HFF-Myc (cell line): Measurements from ENCODE around the gene DHRS3.

Experiments used
- DNase-seq: peaks from one replicate; pipeline ENCODE4 v3.0.0-alpha.2; 2011; ENCODE audit warnings: low read depth; ENCODE audit errors: extremely low read depth
- H3K4me3 ChIP-seq: replicated peaks from 2 replicates; pipeline ENCODE4 v1.5.1; 2011; ENCODE audit warnings: low read depth, mild to moderate bottlenecking, control low read depth, low read length
- TF ChIP-seq, protein P1 (sequence below): IDR thresholded peaks from 2 replicates; pipeline ENCODE4 v1.5.1; 2012; ENCODE audit warnings: mild to moderate bottlenecking, low read depth, low read length, control low read depth; ENCODE audit errors: missing control alignments

Gene DHRS3

DNA sequence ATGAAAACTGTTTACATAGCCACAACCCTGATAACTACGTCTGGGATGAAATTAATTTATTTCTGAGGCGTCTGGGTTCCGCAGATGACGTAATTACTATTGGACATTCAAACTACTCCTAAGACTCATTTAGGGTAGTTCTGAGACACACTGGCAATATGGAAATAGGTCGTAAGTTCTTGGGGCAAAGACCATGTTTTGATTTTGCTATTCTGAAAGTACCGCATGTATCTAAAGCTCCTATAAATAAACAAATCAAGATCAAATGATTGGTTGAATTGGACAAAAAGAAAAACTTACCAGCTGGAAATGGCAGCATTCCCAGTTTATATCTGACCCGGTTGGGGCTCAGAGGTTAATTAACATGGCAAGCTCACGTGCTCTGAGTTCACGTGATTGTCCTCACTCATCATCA lies 74.3 kb downstream of the DHRS3 start:
- H3K4me3 ChIP-seq = no peak overlapping the region
- TF ChIP-seq, protein P1, sequence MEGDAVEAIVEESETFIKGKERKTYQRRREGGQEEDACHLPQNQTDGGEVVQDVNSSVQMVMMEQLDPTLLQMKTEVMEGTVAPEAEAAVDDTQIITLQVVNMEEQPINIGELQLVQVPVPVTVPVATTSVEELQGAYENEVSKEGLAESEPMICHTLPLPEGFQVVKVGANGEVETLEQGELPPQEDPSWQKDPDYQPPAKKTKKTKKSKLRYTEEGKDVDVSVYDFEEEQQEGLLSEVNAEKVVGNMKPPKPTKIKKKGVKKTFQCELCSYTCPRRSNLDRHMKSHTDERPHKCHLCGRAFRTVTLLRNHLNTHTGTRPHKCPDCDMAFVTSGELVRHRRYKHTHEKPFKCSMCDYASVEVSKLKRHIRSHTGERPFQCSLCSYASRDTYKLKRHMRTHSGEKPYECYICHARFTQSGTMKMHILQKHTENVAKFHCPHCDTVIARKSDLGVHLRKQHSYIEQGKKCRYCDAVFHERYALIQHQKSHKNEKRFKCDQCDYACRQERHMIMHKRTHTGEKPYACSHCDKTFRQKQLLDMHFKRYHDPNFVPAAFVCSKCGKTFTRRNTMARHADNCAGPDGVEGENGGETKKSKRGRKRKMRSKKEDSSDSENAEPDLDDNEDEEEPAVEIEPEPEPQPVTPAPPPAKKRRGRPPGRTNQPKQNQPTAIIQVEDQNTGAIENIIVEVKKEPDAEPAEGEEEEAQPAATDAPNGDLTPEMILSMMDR = no peak
- DNase-seq = no peak

DNA sequence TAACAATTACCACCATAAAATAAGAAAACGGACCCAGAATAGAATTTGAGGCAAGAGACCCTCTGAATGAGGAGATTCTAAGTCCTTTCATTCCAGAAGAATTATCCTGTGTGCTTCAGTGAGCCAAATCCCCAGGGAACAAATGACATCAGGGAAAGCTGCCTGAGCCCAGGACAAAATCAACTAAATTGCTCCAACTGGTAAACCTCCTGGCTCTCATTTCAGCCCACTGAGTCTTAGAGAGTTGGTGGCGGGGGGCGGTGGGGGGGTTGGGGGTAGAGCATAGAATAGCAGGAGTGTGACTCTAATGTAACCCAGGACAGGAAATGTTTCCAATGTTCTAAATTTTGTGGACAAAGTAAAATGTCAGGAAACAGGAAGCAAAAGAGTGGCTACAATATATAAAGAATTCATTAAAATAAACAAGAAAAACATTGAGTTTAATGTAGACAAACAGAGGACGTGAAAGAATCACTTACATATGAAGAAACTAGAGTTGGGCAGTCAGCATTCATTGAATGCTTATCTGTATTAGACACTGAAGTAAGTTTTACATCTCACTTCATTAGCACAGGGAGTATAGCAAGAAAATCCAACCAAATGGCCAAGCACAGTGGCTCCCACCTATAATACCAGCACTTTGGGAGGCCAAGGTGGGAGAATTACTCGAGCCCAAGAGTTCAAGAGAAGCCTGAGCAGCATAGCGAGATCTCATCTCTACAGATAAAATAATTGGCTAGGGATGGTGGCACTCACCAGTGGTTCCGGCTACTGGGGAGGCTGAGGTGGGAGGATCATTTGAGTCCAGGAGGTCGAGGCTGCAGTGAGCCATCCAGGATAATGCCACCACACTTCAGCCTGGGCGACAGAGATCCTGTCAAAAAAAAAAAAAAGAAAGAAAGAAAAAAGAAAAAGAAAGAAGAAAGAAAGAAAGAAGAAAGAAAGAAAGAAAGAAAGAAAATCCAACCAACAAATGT lies 75.1 kb downstream of the DHRS3 start:
- DNase-seq = no peak
- TF ChIP-seq, protein P1 = no peak

DNA sequence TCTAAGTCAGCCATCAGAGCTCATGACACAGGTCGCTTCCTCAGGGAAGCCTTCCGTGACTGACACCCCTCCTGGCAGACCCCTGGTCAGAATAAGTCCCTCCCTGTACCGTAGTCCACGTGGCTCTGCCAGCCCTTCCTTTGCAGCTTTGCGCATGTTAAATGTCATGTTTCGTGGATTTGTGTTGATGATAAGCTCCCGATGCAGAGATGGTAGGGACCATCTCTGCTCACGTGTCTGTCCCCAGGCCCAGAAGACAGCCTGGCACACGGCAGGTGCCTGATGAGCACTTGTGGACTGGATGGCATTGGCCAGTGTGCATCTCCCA lies 75.9 kb downstream of the DHRS3 start:
- no peak overlapping the region for H3K4me3 ChIP-seq
- DNase-seq = no peak
- TF ChIP-seq, protein P1 = no peak

More for the DNA sequence above, 75.1 kb downstream of the DHRS3 start:
- no peak overlapping the region for H3K4me3 ChIP-seq

DNA sequence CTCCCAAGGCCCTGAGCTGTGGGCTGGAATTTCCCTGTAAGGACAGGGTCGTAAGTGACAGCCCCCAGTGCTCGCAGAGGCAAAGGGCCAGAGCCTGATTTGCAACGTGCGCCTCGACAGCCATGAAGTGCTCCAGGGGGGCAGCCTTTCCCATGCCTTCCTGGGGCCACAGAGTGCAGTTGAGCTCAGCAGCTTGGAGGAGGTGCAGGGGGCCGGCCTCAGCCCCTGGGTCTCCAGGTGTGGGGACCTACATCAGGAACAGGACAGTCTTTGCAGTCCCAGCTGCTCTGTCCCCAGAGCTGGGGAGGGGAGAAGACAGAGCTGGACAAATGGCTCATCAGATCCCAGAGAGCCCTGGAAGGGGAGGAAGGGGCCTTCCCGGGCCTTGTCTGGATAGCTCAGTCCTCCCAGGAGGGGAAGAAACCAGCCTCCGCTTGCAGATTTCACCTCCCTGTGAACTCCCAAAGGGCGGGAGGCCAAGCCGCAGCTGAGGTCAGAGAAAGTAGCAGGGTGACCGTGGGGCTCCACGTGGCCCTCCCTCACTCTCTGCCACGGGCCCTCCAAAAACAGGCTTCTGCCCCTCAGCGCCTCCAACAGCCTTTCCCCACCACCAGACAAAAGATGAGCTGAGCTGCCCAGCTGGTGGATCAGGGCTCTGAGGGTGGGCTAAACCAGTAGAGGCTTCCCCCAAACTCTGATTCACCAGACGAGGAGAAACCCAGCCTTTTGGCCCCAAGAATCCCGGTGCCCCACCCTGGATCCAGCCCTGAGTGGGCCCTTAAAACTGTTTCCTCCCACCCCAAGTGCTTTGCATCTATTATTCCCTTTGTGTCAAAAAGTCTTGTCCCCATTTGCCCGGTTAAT lies 76.5 kb downstream of the DHRS3 start:
- no peak for DNase-seq
- TF ChIP-seq, protein P1 = no peak
- H3K4me3 ChIP-seq = no peak overlapping the region

DNA sequence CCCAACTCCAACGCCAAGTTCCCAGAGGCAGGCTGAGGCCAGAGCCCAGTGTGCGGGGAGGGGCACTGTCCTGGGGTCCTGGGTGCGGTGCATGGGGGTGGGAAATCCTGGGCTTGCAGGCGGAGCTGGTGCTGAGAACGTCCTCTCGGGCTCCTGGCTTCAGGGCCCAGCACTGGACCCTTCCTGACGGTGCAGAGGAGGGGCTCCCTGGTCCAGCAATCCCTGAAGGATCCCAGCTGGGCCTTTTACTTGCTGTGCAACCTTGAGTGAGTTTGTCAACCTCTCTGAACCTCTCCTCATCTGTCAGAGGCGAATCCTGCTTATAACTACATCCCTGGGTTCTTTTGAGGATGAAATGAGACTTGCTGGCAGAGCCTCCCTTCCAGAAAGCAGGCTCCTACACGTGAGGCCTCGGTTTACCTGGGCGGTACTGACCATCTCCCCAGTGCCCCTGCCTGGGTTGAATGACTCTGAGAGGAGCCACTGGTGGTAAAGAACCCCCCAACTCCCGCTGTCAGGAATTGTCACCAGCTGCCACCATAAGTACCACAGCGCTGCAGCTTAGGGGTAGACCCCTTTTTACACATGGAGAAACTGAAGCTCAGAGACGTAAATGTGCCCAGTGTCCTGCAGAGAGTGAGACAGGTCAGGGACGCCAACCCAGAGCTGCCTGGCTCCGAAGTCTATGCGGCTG lies 77.3 kb downstream of the DHRS3 start:
- H3K4me3 ChIP-seq = no peak overlapping the region
- TF ChIP-seq, protein P1 = no peak
- no peak for DNase-seq
